ENCODE measurements around the gene SMPDL3A. TPM values are rescaled to one million over a fixed set of nuclear protein-coding genes. Genes with fewer than 3 reads are reported as not detected.

SMPDL3A gene
- total and polyA plus RNA-seq, 2 of the 8 experiments (the other 6 are each of a cell fraction or from before 2014, with no cell fraction given), result 3.5 to 3.9 TPM

DNA sequence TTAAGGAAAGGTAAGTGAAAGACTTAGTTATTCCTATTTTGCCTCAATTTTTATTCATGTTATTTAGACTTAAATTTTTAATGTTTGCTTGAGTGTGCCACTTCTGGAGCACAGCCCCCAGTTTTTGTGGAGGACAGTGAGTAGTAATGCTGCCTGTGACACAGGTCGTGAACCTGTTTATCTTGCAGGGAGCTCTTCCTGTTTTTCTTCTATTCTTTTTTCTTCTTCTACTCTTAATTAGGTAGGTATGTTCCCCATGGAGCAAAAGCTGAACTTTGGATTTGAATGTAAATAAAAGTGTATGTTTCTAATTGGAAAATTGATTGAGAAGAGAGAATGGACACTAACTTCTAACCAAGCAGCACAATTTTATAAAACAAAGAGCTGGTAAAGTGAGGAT lies 12.3 kb downstream of the SMPDL3A start:
- H3K23me2 ChIP-seq (ENCODE audit: low read depth, low read length), result no peaks in the 10 kb centered on the region
- H2BK5ac ChIP-seq (ENCODE audit: low read depth, low read length), result no peak overlapping the region
- H2BK15ac ChIP-seq (ENCODE audit: low read length), result no peak overlapping the region
- H4K8ac ChIP-seq (ENCODE audit: extremely low read depth, insufficient read depth, low read length), result no peak overlapping the region
- WGBS, 2 experiments (ENCODE audit: extremely low coverage in 1 of 2, insufficient coverage in 1 of 2, insufficient read length in 1 of 2, insufficient replicate concordance in 2 of 2, low coverage in 1 of 2, low lambda C conversion rate in 2 of 2, missing lambda C conversion rate in 1 of 2), result 89% methylated on average over 1 of the region's 1 CpG; no CpG with 5 or more reads in 1 of the 2 experiments
- DNase-seq (ENCODE audit: low read depth in 1 of 2, low spot score in 2 of 2) (no peak), FAIRE-seq (no peak)
- no peaks in the 10 kb centered on the region for H3K27me3 ChIP-seq (replicated peaks in 1 of 4; ENCODE audit: control insufficient read depth in 3 of 4, extremely low read depth in 1 of 4, insufficient read depth in 3 of 4, low read length in 3 of 4)
- H4K5ac ChIP-seq (ENCODE audit: insufficient read length, low read depth, low read length), result no peak overlapping the region
- no peak overlapping the region for H2AK5ac ChIP-seq (ENCODE audit: low read depth, low read length)
- no peak overlapping the region for H3K9ac ChIP-seq (replicated peaks in 1 of 4; ENCODE audit: extremely low read depth in 1 of 4, low read depth in 3 of 4, low read length in 3 of 4)
- no peaks in the 10 kb centered on the region for H4K20me1 ChIP-seq (replicated peaks in 1 of 2; ENCODE audit: control insufficient read depth in 1 of 2, insufficient read depth in 2 of 2, low read length in 2 of 2)
- H2BK120ac ChIP-seq (replicated peaks; ENCODE audit: low read depth, low read length), result no peak overlapping the region
- H3K9me3 ChIP-seq (ENCODE audit: insufficient read depth in 2 of 2, low read depth in 1 of 2, low read length in 1 of 2), result no peaks in the 10 kb centered on the region
- H3K4me3 ChIP-seq (ENCODE audit: extremely low read depth in 1 of 4, insufficient read depth in 2 of 4, low read depth in 3 of 4, low read length in 4 of 4), result no peak overlapping the region
- no peak overlapping the region for H2BK12ac ChIP-seq (ENCODE audit: low read depth, low read length)
- no peak overlapping the region for H3K23ac ChIP-seq (ENCODE audit: insufficient read length)
- ChIA-PET POLR2A (ENCODE audit: partially characterized antibody) (interaction anchor here (1.0 to 1.1 kb wide), 2 partner anchors 14 to 38 kb away, joined by 4 read pairs; no protein-coding TSS in a partner anchor), CTCF (ENCODE audit: partially characterized antibody) (interaction anchor here (0.7 to 5.0 kb wide), 9 partner anchors 8 to 146 kb away, joined by 3 to 26 read pairs (median 4); partner anchors contain the start of gene SMPDL3A)
- H3K36me3 ChIP-seq (ENCODE audit: control insufficient read depth in 2 of 4, insufficient read depth in 4 of 4, low read length in 3 of 4), result no peaks in the 10 kb centered on the region; a peak in 1 of 8 replicates
- no peak overlapping the region for H3K14ac ChIP-seq (ENCODE audit: insufficient read length)
- H2AFZ ChIP-seq (ENCODE audit: low read length), result no peak overlapping the region
- no peaks in the 10 kb centered on the region for H3K79me2 ChIP-seq (ENCODE audit: control insufficient read depth in 1 of 2, insufficient read depth in 2 of 2, low read length in 2 of 2)
- H3K4me2 ChIP-seq (ENCODE audit: insufficient read depth in 1 of 2, low read depth in 2 of 2, low read length in 2 of 2), result no peak overlapping the region
- H3K27ac ChIP-seq (ENCODE audit: low read depth, low read length), result no peak overlapping the region
- no peak overlapping the region for H4K91ac ChIP-seq (replicated peaks; ENCODE audit: insufficient read length, low read length)
- H2BK20ac ChIP-seq (ENCODE audit: low read length), result no peak overlapping the region
- H3K79me1 ChIP-seq (ENCODE audit: low read depth, low read length), result no peaks in the 10 kb centered on the region
- H3K56ac ChIP-seq (replicated peaks; ENCODE audit: insufficient read length, low read depth, low read length), result no peak overlapping the region
- no peak overlapping the region for H3K4ac ChIP-seq (replicated peaks; ENCODE audit: insufficient read length, low read depth, low read length)
- TF ChIP-seq SUZ12 (IDR thresholded peaks at IDR 0.05; ENCODE audit: low read length) (no peak), POU5F1 (IDR thresholded peaks at IDR 0.05; ENCODE audit: low read depth, low read length) (no peak), CHD1 (IDR thresholded peaks at IDR 0.05; ENCODE audit: low read depth, low read length) (no peak), CBX5 (IDR thresholded peaks at IDR 0.05; ENCODE audit: low read depth, low read length) (no peak)
- TF ChIP-seq, protein P1, sequence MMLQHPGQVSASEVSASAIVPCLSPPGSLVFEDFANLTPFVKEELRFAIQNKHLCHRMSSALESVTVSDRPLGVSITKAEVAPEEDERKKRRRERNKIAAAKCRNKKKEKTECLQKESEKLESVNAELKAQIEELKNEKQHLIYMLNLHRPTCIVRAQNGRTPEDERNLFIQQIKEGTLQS (IDR thresholded peaks at IDR 0.05; ENCODE audit: insufficient read depth, low read depth, low read length), result no peak
- TF ChIP-seq, protein P2, sequence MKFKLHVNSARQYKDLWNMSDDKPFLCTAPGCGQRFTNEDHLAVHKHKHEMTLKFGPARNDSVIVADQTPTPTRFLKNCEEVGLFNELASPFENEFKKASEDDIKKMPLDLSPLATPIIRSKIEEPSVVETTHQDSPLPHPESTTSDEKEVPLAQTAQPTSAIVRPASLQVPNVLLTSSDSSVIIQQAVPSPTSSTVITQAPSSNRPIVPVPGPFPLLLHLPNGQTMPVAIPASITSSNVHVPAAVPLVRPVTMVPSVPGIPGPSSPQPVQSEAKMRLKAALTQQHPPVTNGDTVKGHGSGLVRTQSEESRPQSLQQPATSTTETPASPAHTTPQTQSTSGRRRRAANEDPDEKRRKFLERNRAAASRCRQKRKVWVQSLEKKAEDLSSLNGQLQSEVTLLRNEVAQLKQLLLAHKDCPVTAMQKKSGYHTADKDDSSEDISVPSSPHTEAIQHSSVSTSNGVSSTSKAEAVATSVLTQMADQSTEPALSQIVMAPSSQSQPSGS (IDR thresholded peaks at IDR 0.05; ENCODE audit: low read length), result no peak
- TF ChIP-seq, protein P3, sequence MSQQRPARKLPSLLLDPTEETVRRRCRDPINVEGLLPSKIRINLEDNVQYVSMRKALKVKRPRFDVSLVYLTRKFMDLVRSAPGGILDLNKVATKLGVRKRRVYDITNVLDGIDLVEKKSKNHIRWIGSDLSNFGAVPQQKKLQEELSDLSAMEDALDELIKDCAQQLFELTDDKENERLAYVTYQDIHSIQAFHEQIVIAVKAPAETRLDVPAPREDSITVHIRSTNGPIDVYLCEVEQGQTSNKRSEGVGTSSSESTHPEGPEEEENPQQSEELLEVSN (IDR thresholded peaks at IDR 0.05), result no peak
- H3K18ac ChIP-seq (ENCODE audit: extremely low read depth, low read length), result no peak overlapping the region
- H3K4me1 ChIP-seq (replicated peaks in 1 of 4; ENCODE audit: control insufficient read depth in 3 of 4, insufficient read depth in 4 of 4, low read length in 3 of 4), result no peaks in the 10 kb centered on the region

Measured in H1 (cell line).